ENCODE measurements around the gene SPOP.

- no peak for TF ChIP-seq CTCF (IDR thresholded peaks at IDR 0.05; ENCODE audit: insufficient read depth, low read depth, low read length)
- TF ChIP-seq EZH2 (IDR thresholded peaks at IDR 0.05; ENCODE audit: insufficient read depth, low read length) = no peak
These were observed 43.4 kb downstream of the SPOP start for GRCh38 chr17:49634485-49634860.
